COLO829 (cell line): Measurements from ENCODE around the gene ZCCHC14.

ENCODE experiments used
- DNase-seq: peaks from one replicate; pipeline ENCODE4 v3.0.0; 2012; ENCODE audit warnings: low spot score

The ZCCHC14 gene

GRCh38 chr16:87431926-87432325 lies 60.9 kb downstream of the ZCCHC14 start:
- DNase-seq = no peak

DNA sequence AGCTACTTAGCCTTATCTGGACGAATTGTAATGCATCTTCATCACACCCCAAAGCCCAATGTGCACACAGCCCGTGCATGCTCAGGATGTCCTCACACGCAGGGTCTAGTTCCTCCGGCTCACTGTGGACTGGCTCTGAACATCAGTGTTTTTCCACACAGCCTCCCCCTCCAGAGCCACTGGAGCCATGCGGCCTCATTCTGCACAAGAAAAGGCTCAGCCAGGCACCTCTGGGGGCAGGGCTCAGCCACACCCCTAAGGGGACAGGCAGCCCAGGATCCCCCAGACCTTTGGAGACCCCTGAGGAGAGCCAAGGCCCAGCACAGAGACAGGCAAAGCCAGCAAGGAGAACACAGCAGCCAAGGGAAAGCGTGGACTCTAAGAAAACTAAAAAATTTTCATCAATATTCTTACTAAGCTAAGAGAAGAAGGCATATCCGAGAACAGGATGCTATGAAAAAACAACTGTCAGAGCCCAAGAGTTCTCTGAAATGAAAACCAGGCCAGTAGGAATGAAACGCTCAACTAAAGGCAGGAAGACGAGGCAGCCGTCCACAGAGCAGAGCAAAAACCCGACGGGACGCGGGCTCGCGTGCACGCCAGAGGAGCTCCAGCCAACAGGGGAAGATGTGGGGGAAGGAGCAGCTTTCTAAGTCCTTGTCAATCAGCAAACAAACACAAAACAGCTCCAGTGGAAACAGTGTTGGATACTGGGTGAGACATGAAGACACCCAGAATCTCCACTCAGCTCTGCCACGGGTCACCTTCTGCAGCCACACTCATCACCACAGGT lies 66.2 kb downstream of the ZCCHC14 start:
- no peak for DNase-seq

GRCh38 chr16:87425941-87426340 lies 66.9 kb downstream of the ZCCHC14 start:
- no peak for DNase-seq

GRCh38 chr16:87424266-87424665 lies 68.6 kb downstream of the ZCCHC14 start:
- no peak for DNase-seq

- DNase-seq = no peak
These were observed 69.4 kb downstream of the ZCCHC14 start for GRCh38 chr16:87423429-87423828.

- DNase-seq = no peak
These were observed 70.7 kb downstream of the ZCCHC14 start for GRCh38 chr16:87422106-87422505.

DNA sequence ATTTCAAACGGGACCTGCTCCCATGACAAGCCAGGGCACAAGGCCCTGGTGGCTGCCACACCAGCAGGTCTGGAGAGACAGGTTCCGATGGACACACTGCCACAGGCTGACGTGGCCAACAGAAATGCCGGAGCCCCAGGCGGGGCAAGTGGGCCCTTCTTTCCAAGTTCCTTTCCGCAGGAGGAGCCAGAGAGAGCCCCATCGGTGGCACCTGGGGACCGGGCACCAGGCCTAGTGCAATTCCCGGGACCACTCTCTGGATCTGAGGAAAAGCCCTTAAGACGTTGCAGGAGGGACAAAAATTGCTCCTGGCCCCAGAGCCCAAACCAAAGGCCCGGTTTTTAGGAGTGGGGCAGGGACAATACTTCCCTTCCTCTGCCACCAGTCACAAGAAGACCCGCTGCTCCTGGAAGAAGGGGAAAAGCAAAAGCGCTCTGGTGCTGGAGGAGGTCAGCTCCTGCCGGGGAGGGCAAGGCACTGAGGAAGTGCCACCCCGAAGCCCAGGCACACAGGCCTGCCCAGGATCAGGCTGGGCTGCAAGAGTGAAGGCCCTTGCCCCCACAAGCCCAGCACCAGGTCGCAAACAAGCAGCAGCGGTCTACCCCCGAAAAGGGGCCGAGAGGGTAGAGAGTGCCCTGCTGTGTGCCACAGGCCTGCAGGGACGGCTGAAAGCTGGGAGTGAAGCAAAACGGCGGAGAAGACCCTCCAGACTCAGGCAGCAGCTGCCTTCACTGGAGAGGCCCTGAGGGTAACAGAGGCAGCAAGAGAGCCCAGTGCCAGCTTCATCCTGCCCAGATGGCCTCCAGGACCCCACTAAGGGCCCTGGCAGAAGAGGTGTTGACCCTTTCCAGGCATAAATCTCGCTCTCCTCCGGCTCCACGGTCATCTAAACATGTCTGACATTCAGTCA lies 71.6 kb downstream of the ZCCHC14 start:
- no peak for DNase-seq

DNA sequence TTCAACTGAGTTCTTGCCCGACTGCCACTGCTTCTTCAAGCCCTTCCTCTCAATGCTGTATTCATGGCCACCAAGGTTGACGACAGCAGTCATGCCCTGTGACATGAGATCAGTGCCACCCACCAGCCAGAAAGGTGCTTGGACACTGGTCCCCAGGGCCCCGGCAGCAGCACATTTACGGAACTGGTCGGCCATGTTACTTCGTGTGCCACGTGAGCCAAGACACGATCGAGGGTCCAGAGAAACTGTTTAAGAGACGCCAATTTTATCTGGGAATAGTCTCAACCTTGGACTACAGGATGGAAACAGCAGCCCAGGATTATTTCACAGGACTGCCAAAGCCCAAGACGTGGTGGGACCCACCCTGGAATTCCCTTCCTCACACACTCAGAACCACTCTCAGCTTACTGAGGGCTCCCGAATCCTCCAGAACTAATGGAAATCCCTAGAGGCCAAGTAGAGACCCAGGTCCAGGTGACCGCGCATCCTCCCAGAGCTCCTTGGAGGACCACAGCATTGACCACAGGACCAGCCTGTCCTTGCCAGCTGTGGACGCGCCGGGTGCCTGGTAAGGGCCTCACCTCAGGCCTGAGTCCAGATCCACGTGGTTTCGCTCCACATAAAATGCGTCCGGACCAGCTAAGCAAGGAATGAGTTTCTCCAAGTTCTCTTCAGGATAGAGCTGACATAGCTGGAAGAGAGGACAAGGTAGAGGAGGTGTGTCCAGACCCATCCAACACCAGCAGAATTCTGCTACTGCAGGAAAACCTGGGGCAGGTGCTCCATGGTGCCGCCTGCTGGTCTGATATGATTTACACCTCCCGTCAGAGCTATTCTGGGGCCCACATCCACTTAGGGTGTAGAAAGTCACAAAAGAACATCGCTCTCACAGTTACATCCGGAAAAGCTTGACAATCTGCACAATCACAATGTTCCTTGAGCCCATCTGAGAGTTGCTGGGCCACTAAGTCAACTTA lies 72.5 kb downstream of the ZCCHC14 start:
- DNase-seq = no peak

DNA sequence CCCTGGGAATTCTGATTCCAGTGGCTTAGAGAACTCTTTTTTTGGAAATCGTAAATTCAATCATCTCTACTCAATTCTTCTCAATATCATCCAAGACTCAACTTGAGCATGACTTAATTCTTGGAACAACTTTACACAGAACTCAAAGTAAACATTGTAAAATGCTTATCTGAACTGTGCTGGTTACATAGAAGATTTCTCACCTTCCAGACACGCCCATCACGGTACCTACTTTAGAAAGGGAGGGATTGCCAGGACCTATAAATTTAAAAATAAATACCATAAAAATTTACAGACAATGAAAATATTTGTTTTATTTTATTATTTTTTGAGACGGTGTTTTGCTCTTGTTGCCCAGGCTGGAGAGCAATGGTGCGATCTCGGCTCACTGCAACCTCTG lies 74.2 kb downstream of the ZCCHC14 start:
- no peak for DNase-seq

DNA sequence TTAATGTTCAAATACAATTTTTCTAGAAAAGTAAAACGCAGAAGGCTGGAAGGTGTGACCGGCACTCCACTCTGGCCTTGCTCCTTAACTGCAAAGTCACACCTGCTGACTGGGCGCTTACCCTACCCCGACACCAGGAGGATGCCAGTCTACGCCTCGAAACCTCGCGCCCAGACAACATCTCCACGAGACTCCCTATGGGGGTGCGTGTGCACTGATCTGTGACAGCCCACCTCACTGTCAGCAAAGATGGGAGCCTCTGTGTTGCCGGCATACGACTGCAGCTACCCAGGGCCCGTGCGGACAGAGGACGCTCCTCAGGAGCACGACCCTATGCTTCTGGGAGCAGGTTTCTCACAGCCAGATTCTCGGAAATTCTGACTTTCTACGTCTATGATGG lies 74.6 kb downstream of the ZCCHC14 start:
- DNase-seq = no peak

DNA sequence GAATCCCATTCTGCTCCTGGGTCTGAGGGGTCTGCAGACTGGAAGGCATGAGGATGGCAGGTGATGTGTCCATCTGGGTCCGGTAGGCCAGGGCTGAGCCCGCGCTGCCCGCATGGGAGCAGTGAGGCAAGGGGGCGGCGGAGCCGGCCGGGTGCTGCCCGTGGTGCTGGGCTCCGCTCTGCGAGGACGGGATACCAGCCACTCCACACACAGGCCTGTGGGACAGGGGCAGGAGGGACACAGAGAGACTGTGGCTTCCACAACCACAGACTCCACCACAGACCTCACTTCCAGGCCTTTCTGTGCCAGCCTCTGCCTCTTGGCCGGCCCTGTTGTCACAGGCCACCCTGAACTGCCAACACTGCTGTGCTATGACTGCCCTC lies 75.3 kb downstream of the ZCCHC14 start:
- DNase-seq = no peak

- DNase-seq = no peak
These were observed 75.8 kb downstream of the ZCCHC14 start for GRCh38 chr16:87416826-87417527.

- no peak for DNase-seq
These were observed 77.4 kb downstream of the ZCCHC14 start for GRCh38 chr16:87415441-87415840.

- DNase-seq = no peak
These were observed 78.6 kb downstream of the ZCCHC14 start for GRCh38 chr16:87414251-87414680.

DNA sequence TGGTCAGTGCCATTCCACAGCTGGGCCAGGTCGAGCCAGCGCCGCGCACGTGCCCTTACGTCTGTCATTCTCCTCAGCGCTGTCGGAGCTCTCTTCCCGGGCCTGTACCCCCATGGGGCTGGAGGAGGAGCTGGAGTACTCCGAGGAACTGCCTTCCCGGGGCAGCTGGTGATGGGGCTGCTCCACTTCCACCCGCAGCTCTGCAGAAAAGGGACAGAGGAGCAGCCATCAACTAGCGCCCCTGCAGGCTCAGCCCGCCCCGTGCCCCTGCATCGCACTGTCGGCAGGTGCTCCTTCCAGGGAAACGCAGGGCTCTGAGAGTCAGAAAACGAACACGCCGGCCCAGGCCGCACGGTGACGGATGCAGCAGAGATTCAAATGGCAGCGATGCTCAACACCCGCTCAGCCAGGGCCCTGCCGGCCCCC lies 79.8 kb downstream of the ZCCHC14 start:
- DNase-seq = no peak

DNA sequence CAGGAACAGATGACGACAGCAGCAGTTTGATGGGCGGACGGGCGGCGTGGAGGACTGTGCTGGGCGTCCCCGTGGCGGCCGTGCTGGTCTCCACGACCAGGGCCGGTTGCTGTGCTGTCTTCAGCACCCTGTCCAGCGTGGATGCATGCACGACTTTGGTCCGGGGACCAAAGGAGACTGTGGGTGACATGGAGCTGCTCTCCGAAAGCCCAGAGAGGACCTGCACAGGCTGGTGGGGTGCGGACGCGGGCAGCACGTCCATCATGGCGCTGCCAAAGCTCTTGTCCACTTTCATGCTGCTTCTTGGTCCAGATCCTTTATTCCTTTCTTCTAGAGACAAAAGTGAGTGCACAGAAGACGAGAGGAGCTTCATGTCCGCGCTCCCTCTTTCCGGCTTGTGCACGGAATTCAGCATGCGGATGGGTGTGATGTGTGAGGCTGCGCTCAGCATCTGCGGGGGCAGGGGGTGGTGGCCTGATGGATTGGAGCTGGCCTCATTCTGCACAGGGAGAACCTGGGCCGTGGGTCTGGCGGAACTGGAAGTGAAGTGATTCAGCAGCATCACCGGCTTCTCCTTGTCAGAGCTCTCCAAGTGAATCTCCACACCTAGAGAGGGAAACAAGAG lies 80.3 kb downstream of the ZCCHC14 start:
- no peak for DNase-seq

- no peak for DNase-seq
These were observed 81.2 kb downstream of the ZCCHC14 start for GRCh38 chr16:87411375-87412271.

DNA sequence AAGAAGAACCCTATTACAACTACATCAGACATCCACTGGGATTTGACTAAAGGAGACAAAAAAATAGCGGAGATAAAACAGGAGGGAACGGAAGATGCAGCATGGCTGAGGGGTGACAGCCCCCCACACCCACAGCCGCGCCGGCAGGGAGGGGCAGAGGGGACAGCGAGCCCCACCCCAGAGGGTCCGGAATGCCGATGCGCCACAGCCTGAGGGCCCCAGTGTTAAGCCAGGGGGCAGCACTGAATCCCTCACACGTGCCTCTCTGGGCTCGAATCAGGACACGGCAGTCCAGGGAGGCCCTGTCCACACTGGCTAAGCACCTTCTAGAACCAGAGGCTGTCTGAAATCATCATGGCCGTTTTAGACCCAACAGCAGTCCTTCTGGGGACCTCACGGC lies 81.9 kb downstream of the ZCCHC14 start:
- DNase-seq = no peak

GRCh38 chr16:87410530-87410929 lies 82.3 kb downstream of the ZCCHC14 start:
- DNase-seq = no peak

GRCh38 chr16:87409781-87410180 lies 83.0 kb downstream of the ZCCHC14 start:
- no peak for DNase-seq
